Measurements from ENCODE around the gene KLHL3.

KLHL3 gene

GRCh38 chr5:137705106-137705505 is 30.8 kb downstream of the KLHL3 start:
- DNase-seq: no peak

GRCh38 chr5:137703565-137703964 is 32.3 kb downstream of the KLHL3 start:
- DNase-seq: no peak

GRCh38 chr5:137700282-137700680 is 35.6 kb downstream of the KLHL3 start:
- DNase-seq: no peak

DNA sequence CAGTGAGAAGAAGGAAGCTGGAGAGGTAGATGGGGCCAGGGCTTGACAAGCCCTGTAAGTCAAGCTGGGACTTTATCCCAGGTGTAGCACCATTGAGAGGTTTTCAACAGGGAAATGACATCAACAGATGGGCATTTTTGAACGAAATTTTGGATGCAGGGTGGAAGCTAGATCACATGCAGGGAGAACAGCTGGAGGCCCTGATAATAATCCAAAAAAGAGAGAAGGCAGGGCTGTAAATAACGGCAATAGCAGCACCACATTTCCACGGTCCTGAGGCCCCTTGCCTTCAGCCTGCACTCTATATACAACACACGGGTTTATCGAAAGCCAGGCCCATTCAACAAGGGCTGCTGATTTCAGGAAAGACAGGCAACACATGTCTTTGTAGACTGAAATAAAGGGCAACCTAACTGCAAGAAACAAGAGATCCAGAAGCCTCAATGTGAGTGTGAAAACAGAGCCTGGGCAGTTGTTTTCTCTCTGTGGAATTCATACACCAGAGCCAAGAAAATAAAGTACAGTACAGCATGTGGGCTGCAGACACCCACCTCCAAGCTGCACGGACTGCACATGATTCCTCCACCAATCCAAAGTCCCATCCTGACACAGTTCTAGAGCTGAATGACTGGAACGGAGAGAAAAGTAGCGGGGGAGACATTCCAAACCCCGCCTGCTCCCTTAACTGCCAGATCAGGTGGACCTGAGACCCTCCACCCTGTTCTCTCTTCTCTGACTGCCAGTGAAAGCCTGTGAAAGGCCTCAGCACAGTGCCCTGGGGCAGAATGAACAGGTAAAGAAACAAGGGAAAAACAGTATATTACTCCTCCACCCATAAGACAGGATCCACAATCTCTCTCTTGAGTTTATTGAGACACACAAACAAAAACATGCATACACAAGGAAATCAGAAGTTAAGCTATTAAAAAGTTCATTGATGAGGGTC is 36.3 kb downstream of the KLHL3 start:
- DNase-seq: no peak

DNA sequence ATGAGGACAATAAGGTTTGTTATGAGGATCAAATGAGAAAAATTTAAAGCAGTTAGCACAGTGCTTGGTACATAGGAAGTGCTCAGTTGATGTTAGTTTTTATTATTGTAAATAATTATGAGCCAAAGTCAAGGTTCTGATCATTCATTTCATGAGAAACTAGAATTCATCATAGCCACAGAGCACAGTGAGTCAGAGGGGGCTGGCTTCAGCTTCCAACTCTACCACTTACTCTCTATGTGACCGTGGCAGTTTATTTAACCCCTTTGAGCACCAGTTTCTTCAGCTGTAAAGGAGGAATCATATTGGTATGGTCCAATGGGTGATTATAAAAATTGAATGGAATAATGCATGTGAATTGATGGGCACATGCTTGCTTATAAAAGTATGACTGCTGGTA is 39.4 kb downstream of the KLHL3 start:
- DNase-seq: no peak

- no peak for DNase-seq
These were observed 40.0 kb downstream of the KLHL3 start for GRCh38 chr5:137695651-137696428.

GRCh38 chr5:137693951-137694721 is 41.8 kb downstream of the KLHL3 start:
- DNase-seq: no peak

DNA sequence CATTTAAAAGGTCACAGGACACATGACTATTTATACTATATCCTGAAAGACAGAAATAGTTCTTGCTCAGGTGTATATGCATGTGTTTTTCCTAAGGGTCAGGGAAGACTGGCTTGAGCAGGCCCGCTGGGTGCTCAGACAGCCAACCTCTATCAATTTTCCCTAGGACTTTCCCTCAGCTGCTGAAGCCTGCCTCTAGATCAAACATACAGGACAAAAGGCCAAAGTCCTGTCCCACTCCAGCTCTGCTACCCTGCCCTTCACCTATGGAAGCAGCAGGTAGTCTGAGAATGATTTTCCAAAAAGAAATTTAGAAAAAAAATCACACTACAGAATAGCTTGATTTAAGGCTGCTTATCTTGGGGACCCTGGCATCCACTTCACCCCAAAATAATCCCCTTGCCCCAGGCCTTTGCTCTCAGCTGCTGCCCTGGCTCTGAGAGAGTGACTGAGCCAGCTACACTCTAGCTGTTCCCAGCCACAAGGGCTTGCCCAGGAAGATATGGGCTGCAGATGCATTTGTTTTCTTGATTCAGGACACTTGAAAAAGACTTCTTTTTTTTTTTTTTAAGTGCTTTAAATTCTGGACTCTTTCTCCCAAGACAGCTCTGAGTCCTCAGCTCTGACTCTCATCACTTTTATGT is 42.5 kb downstream of the KLHL3 start:
- no peak for DNase-seq

DNA sequence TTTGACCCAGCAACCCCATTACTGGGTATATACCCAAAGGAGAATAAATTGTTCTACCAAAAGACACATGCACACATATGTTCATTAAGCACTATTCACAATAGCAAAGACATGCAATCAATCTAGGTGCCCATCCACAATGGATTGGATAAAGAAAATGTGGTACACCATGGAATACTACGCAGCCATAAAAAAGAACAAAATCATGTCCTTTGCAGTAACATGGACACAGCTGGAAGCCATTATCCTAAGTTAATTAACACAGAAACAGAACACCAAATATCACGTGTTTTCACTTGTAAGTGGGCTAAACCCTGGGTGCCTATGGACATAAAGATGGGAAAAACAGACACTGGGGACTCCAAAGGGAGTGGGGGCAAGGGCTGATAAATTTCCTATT is 46.6 kb downstream of the KLHL3 start:
- DNase-seq: no peak

DNA sequence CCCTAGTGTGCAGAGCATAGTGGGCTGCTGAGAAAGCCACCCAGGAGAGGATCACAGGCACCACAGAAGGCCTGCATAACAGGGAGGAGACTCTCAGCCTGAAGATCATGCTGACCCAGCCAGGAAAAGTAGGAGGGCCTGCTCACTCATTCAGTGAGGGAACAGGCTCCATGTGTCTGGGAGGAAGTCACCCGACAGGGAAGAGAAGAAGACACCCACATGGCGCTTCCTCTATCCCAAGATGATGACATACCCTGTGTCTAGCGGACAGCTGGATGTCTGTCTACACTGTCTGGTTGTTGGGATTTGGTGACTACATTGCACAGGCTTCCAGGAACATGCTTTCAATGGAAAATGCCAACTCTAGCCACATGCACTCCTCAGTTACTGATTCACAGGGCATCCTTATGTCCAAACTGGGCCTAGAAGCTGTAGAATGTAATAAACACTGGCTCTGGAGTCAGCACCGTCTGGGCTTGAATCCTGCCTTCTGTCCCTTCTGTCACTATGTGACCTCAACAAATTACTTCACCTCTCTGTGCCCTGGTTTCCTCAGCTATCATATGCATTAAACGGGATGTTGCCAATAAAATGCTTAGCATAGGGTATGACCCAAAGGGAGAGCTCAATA is 47.6 kb downstream of the KLHL3 start:
- DNase-seq: no peak

DNA sequence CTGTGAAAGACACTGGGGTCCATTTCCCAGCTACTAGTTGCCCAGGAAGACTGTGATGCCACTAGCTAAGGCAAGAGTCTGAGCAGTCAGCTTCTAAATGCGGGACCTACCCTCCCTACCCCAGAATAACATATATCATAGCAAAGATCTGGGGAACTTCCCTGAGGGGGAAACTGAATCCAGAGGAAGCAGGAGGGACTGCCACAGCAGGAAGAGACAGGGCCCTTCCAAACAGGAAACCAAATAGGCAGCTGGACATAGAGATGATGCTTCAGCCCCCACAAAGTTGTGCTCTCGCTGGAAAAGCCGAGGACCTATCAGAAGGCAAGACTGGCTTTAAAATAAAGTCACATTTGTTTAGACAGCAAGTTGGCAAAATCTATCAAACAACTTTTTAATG is 51.1 kb downstream of the KLHL3 start:
- no peak for DNase-seq

- no peak for DNase-seq
These were observed 54.7 kb downstream of the KLHL3 start for GRCh38 chr5:137681191-137681590.

DNA sequence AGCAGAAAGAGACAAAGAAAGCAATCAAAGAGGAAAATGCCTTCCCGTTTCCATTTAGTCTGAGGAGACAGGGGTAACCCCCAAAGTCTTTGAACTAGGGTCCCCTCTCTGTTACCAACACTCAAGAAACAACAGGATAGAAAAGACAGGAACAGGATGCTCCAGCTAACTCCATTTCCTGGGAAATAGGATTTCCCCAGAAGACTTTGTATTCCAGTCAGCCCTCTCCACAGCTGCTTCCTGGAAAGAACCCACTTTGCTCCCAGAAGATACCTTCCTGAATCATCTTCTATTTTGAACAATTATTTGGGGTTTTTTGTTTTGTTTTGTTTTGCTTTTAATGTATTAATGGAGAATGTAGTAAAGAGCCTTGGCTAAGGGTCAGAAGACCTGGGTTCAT is 56.0 kb downstream of the KLHL3 start:
- no peak for DNase-seq

GRCh38 chr5:137679195-137679594 is 56.7 kb downstream of the KLHL3 start:
- no peak for DNase-seq

DNA sequence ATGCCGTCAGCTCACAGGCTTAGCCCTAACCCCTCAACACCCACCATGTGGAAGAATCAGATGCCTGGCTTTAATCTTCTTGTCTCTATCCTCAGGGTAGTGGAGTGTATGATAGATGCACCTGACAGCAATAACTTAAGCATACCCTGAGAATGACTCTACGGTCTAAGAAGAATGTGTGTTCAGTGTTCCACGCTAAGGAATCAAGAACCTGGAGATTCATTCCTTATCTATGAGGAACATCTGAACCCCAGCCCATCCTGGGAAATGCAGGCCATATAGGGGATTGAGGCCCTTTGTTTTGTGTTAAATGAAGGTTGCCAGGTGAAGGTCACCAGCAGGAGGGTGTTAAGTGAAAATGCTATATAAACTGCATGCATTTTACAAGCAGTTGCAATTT is 63.0 kb downstream of the KLHL3 start:
- no peak for DNase-seq

DNA sequence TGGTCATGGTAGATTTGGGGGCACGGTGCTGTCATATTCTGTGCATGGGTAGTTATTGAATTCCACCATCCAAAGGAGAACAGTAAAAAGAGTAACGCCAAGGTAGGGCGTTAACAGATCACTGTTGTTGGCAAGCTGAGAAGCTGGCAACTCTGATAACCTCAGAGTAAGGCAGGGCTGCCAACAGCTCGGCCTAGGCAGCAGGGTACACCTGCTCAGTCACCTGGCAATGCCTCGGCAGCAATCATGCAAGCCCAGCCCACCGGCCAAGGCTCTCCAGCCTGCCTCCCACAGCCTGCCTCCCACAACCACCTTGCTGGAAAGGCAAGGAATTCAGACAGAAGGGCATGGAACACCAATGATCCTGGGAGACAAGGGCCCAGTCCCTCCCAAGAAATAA is 63.9 kb downstream of the KLHL3 start:
- no peak for DNase-seq

DNA sequence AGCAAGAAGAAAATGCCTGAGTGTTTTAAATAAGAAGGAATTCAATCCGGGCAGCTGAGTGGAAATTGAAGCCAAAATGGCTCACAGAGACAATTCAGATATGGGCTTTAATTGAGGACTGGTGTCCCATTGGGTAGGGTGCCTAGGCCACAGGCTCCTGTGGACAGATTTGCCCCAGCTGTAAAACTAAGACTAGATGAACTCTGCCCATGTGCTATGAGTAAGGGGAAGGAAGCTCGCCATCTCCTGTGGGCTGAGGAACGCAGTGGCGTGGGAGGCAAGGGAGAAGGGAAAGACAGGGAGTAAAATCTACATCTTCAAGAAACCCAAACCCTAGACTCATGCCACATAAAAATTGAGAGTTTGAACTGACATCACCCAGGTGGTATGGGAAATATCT is 66.1 kb downstream of the KLHL3 start:
- no peak for DNase-seq

GRCh38 chr5:137668637-137669036 is 67.3 kb downstream of the KLHL3 start:
- DNase-seq: no peak

GRCh38 chr5:137667341-137667740 is 68.5 kb downstream of the KLHL3 start:
- DNase-seq: no peak

DNA sequence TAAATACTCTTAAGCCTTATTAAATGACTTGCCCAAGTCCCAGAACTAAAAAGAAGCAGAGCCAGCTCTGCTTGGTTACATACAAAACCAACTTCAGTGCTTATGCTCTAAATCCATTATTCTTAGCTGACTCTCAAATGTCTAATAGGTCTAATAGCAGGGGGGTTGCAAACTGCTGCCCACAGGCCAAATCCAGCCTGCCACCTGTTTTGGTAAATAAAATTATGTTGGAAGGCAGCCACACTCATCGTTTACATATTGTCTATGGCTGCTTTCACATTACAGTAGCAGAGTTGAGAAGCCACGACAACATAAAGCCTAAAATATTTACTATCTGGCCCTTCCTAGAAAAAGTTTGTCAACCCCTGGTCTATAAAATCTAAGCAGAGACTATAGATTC is 69.0 kb downstream of the KLHL3 start:
- DNase-seq: no peak

DNA sequence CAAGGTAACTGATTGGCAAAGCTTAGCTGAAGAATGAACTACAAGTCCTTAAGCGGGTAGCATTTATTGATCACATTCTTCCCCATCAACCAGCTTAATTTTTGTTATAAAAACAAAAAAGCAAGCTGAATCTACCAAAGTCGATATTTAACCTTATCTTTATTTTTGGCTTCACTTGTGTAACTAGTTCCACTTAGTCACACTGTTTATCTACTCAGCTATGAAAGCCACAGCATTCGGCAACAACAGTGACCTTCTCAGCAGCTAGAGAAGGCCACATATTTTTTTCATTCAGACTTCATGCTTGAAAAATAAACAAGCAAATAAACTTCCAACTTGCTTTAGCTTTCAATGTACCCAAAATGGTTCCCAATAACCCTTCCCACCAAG is 69.4 kb downstream of the KLHL3 start:
- no peak for DNase-seq

Measured in T1000 (cell line).